Central memory CD8-positive, alpha-beta T cell (primary cell): ENCODE measurements around the gene MGAT5B.
"Not testable (repeated sequence)": the region's sequence is repeated elsewhere in the genome, so short reads cannot be mapped to it uniquely, and the experiment has no call there.

Source experiments
- ATAC-seq: fragments of 150-1000 bp; cut with Tn5 transposase; replicated peaks from 2 replicates; pipeline ENCODE4 v1.10.0; 2022; ENCODE audit warnings: mild to moderate bottlenecking, moderate FRiP score, moderate number of reproducible peaks; ENCODE audit not compliant: poor library complexity, severe bottlenecking; ENCODE audit errors: extremely low read depth
- DNase-seq, 2 donors: peaks; one replicate each; pipeline ENCODE4 v3.0.0; 2021; ENCODE audit warnings: low spot score in 2 of 2
- H3K27ac Mint-ChIP-seq: one replicate; pipeline ENCODE4 v1.8.0; 2022; ENCODE audit warnings: low read depth, mild to moderate bottlenecking, moderate library complexity, mixed read lengths
- H3K27me3 Mint-ChIP-seq: one replicate; pipeline ENCODE4 v1.8.0; 2022; ENCODE audit warnings: mixed read lengths
- H3K36me3 Mint-ChIP-seq: one replicate; pipeline ENCODE4 v1.8.0; 2022; ENCODE audit warnings: mild to moderate bottlenecking, moderate library complexity, mixed read lengths; ENCODE audit not compliant: insufficient read depth
- H3K4me1 Mint-ChIP-seq: one replicate; pipeline ENCODE4 v1.8.0; 2022; ENCODE audit warnings: mixed read lengths
- H3K4me3 Mint-ChIP-seq: one replicate; pipeline ENCODE4 v1.8.0; 2022; ENCODE audit warnings: mild to moderate bottlenecking, moderate library complexity, mixed read lengths
- H3K9me3 Mint-ChIP-seq: one replicate; pipeline ENCODE4 v1.8.0; 2022; ENCODE audit warnings: mixed read lengths

MGAT5B gene

GRCh38 chr17:76972046-76972641 lies 103.9 kb downstream of the MGAT5B start:
- no peaks in the 10 kb centered on the region for H3K9me3 Mint-ChIP-seq
- ATAC-seq (no peak), DNase-seq (no peak)
- no peak overlapping the region for H3K27ac Mint-ChIP-seq
- H3K36me3 Mint-ChIP-seq, result no peaks in the 10 kb centered on the region
- peaks cover 41% of the 10 kb centered on the region for H3K27me3 Mint-ChIP-seq
- peaks cover 11% of the 10 kb centered on the region for H3K4me1 Mint-ChIP-seq
- H3K4me3 Mint-ChIP-seq, result no peak overlapping the region

DNA sequence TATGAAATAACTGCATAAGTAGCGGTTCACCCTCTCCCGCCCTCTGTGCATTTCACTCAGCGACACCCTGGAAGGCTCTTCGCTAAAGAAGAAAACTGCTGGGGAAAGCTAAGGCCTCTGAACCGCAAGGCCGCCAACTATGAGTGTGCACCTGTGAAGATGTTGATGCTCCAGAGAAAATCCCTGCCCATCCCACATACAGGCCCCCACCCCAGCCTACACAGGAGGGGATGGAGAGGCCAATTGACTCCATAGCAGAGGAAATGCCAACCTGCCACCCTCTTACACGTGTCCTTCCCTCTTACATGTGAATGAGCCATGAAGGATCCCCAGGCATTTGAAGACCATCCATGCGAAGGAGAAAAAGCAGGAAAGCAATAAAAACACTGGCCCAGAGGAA lies 104.8 kb downstream of the MGAT5B start:
- Mint-ChIP-seq H3K9me3 (peaks cover 2% of the 10 kb centered on the region), H3K4me3 (no peak overlapping the region), H3K27ac (no peak overlapping the region), H3K4me1 (peaks cover 11% of the 10 kb centered on the region), H3K36me3 (no peaks in the 10 kb centered on the region), H3K27me3 (peaks cover 41% of the 10 kb centered on the region)
- DNase-seq, result no peak
- no peak for ATAC-seq

DNA sequence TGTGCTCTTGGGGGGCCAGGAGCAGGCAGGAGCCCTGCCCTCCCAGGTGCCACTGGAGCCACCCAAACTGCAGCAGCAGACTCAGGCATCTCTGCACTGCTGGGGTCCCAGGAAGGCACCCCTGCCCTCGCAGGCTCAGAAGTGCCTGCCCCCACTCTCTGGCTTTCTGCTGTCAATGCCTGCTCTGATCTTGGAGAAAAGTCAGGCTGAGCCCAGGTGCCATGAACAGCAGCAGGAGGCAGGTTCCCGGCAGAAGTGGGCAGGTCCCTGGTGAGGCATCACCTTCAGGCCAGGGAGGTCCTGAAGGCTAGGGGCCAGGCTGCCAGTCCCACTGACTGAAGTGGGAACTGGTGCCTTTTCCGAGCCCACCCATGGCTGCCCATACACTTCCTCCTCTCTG lies 106.5 kb downstream of the MGAT5B start:
- Mint-ChIP-seq H3K4me1 (peaks cover 7% of the 10 kb centered on the region), H3K9me3 (peaks cover 7% of the 10 kb centered on the region)
- no peak for ATAC-seq

DNA sequence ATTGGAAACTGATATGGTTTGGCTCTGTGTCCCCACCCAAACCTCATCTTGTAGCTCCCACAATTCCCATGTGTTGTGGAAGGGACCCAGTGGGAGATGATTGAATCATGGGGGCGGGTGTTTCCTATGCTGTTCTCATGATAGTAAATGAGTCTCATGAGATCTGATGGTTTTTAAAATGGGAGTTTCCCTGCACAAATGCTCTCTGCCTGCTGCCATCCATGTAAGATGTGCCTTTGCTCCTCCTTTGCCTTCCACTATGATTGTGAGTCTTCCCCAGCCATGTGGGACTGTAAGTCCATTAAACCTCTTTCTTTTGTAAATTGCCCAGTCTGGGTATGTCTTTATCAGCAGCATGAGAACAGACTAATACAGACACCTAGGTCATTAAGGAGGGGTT lies 109.8 kb downstream of the MGAT5B start:
- not testable (repeated sequence) for H3K36me3 Mint-ChIP-seq, H3K4me1 Mint-ChIP-seq, H3K9me3 Mint-ChIP-seq, ATAC-seq, H3K27ac Mint-ChIP-seq, DNase-seq, H3K4me3 Mint-ChIP-seq
- H3K27me3 Mint-ChIP-seq, result peaks cover 12% of the 10 kb centered on the region

More for the DNA sequence above, 106.5 kb downstream of the MGAT5B start:
- Mint-ChIP-seq H3K27ac (no peak overlapping the region), H3K36me3 (no peaks in the 10 kb centered on the region), H3K4me3 (no peak overlapping the region), H3K27me3 (peaks cover 36% of the 10 kb centered on the region)
- DNase-seq, result no peak

DNA sequence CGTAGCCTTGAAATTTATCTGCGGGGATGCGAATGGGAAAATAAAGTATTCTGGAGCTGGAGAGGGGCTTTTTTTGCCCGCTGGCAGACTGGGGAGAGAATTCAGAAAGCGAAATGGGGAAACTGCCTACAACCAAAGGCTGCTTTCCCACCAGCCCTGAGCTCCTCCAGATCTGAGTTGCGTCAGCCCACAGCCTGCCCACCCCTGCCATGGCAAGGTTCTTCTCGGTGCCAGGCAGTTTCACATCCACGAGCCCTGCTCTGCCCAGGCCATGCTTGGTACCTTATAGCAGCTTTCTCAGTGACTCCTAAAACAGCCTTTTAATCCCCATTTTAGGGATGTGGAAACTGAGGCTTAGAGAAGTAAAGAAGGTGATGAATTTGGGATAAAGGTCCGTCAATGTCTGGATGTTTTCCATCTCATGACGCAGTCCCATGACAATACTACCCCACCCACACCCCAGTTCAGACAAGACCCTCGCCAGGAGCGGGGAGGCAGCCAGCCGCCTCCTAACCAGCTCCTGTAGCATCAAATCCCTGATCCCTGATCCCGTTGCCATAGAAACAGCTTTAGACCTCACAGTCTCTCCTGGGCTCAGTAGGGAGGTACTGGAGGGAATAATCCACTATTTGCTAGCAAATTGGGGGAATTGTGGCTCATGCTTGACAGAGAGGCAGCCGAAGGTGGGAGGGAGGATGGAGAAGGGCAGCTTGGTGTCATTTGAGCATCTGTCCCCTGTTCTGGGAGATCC lies 113.5 kb downstream of the MGAT5B start:
- no peak for ATAC-seq
- Mint-ChIP-seq H3K27me3 (no peaks in the 10 kb centered on the region), H3K4me3 (no peak overlapping the region), H3K4me1 (peaks cover 7% of the 10 kb centered on the region), H3K9me3 (peaks cover 7% of the 10 kb centered on the region), H3K27ac (no peak overlapping the region), H3K36me3 (no peaks in the 10 kb centered on the region)
- DNase-seq, result no peak

DNA sequence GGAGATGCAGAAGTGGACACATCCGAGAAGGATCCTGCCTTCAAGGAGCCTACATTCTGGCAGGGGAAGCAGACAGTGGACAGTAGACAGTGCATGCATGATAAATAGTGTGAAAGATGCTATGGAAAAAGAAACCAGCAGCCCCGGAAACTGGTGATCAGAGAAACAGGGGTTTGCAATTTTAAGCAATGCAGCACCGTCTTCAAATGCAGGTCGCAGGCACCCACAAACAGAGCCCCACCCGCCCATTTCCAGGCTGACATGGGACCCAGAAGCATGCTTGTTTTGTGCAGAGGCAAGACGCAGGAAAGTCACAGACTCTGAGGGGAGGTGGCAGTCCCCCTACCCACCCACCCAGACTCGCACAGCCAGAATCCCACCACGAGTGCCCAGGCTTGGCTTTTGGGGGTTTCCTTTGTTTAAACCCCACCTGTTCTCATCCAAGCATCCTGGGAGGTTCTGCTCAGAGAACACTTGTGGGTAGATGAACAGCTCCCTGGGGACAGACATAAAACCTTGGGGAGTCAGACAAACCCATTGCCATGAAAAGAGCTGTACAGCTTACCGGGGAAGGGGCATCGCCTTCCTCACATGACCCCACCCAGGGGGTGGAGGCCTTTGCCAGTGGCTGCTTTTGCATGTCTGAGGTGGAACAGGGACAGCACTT lies 114.3 kb downstream of the MGAT5B start:
- no peak for DNase-seq
- H3K36me3 Mint-ChIP-seq, result no peaks in the 10 kb centered on the region
- no peak for ATAC-seq
- no peaks in the 10 kb centered on the region for H3K27me3 Mint-ChIP-seq
- no peak overlapping the region for H3K27ac Mint-ChIP-seq
- peaks cover 7% of the 10 kb centered on the region for H3K4me1 Mint-ChIP-seq
- H3K9me3 Mint-ChIP-seq, result peaks cover 7% of the 10 kb centered on the region
- no peak overlapping the region for H3K4me3 Mint-ChIP-seq

- Mint-ChIP-seq H3K4me3 (peak overlapping the region; percentile 24), H3K27ac (no peak overlapping the region), H3K9me3 (peaks cover 3% of the 10 kb centered on the region), H3K27me3 (no peaks in the 10 kb centered on the region), H3K4me1 (peaks cover 7% of the 10 kb centered on the region), H3K36me3 (no peaks in the 10 kb centered on the region)
- DNase-seq, result no peak
- ATAC-seq, result no peak
Measured at GRCh38 chr17:76983075-76983775, 115.0 kb downstream of the MGAT5B start.

DNA sequence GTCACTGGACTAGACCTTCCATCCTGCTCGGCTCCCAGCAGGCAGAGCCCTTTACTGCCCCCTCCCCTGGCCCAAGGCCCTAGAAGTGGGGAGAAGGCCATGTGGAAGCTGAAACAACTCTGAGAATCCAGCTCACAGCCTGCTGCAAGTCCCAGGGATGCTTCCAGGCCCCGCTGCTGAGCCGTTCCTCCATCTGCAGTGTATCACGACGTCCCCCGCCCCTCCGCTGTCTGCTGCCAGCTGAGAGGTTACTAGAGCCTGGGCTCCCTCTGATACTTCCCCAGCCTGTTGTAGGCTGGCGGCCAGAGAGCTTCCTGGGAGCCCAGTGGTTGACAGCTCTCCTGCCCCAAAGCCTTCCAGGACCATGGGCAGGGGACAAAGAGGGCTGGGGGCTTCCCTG lies 118.2 kb downstream of the MGAT5B start:
- H3K27me3 Mint-ChIP-seq, result no peaks in the 10 kb centered on the region
- peaks cover 7% of the 10 kb centered on the region for H3K4me1 Mint-ChIP-seq
- no peaks in the 10 kb centered on the region for H3K9me3 Mint-ChIP-seq
- ATAC-seq (no peak), DNase-seq (no peak)
- H3K27ac Mint-ChIP-seq, result no peak overlapping the region
- H3K36me3 Mint-ChIP-seq, result no peaks in the 10 kb centered on the region
- no peak overlapping the region for H3K4me3 Mint-ChIP-seq

DNA sequence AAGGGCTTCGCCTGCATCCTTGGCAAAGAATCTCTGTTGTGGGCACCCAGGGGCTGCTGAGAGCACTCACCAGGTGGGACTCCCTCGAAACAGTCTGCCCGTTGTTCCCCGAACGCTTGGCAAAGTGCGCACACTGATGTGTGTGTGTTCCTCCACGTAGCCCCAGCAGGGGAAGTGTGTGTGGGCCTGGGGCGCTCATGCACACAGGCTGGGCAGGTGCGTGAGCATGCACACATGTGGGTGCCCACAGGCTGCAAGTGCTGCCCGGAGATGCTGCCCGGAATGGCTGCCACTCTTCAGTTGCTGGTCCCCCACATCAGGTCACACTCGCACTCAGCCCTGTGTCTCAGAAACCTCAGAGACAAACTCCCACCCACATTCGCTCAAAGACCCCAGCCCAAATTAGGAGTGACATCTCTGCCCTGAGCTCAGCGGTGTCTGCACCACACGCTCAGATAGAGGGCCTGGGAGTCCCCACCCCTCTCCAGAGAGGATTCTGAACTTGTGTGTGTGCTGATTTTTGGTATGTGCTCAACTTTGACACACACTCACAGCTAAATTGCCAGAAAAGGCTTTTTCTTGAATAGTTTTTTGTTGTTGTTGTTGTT lies 119.4 kb downstream of the MGAT5B start:
- Mint-ChIP-seq H3K9me3 (no peaks in the 10 kb centered on the region), H3K4me1 (peaks cover 7% of the 10 kb centered on the region), H3K27ac (peak overlapping the region; percentile 71), H3K36me3 (no peaks in the 10 kb centered on the region), H3K4me3 (no peak overlapping the region), H3K27me3 (no peaks in the 10 kb centered on the region)
- ATAC-seq (no peak), DNase-seq (no peak)

GRCh38 chr17:76988796-76989195 lies 120.6 kb downstream of the MGAT5B start:
- H3K27ac Mint-ChIP-seq, result no peak overlapping the region
- H3K4me3 Mint-ChIP-seq, result no peak overlapping the region
- H3K36me3 Mint-ChIP-seq, result no peaks in the 10 kb centered on the region
- H3K4me1 Mint-ChIP-seq, result no peaks in the 10 kb centered on the region
- H3K9me3 Mint-ChIP-seq, result no peaks in the 10 kb centered on the region
- ATAC-seq, result no peak
- H3K27me3 Mint-ChIP-seq, result no peaks in the 10 kb centered on the region
- DNase-seq, result no peak

- DNase-seq, result no peak
- no peaks in the 10 kb centered on the region for H3K27me3 Mint-ChIP-seq
- no peaks in the 10 kb centered on the region for H3K9me3 Mint-ChIP-seq
- H3K4me1 Mint-ChIP-seq, result no peaks in the 10 kb centered on the region
- ATAC-seq, result no peak
- no peak overlapping the region for H3K4me3 Mint-ChIP-seq
- no peaks in the 10 kb centered on the region for H3K36me3 Mint-ChIP-seq
- H3K27ac Mint-ChIP-seq, result no peak overlapping the region
Measured at GRCh38 chr17:76989519-76989918, 121.3 kb downstream of the MGAT5B start.

DNA sequence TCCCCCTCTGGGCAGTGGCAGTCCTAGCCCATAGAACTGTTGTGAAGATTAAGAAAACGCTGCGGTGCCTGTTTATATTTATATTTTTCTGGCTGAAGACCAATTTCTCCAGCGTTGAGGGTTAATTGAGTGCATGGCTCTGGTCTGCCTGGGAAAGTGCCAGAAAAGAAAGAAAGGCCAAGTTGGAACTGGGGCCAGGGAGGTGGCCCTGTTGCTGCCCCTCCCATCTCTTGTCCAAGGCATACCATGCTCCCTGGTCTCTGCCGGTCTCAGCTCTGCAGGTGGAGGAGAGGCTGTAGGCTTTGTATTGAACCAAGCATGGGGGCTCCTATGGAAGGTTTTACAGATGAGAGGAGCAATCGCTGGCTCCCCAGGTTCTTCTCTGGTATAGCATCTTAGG lies 124.7 kb downstream of the MGAT5B start:
- Mint-ChIP-seq H3K27me3 (no peaks in the 10 kb centered on the region), H3K36me3 (no peaks in the 10 kb centered on the region), H3K4me3 (no peak overlapping the region), H3K27ac (no peak overlapping the region), H3K4me1 (peaks cover 10% of the 10 kb centered on the region), H3K9me3 (no peaks in the 10 kb centered on the region)
- no peak for ATAC-seq
- no peak for DNase-seq
